ENCODE data around the gene RASGRP3.

GRCh38 chr2:33614190-33614589 lies 137.7 kb downstream of the RASGRP3 start:
- TF ChIP-seq CTCF (conservative IDR thresholded peaks at IDR 0.05; ENCODE audit: low read depth, low read length): no peak
- TF ChIP-seq EZH2 (IDR thresholded peaks at IDR 0.05; ENCODE audit: borderline replicate concordance, low read depth, low read length, poor library complexity, severe bottlenecking): no peak
